HCT116 (cell line): ENCODE results near the gene IBA57.

Source experiments
- CTCF ChIP-seq, 3 experiments: fragments of 200-600 bp in 1 of 3; sonication (generic) in 1 of 3; IDR thresholded peaks in 2 of 3; conservative IDR thresholded peaks in 1 of 3; 2 replicates each; pipeline ENCODE4 v1.5.1; 2012 to 2017; ENCODE audit warnings: low read depth in 2 of 3, low read length in 2 of 3, antibody characterized with exemption in 1 of 3, borderline replicate concordance in 1 of 3, control low read depth in 1 of 3, mild to moderate bottlenecking in 1 of 3, mixed read lengths in 1 of 3, mixed run types in 1 of 3, moderate library complexity in 1 of 3; ENCODE audit not compliant: insufficient read depth in 1 of 3
- ELF1 ChIP-seq: IDR thresholded peaks from 2 replicates; pipeline ENCODE4 v1.6.1; 2012; ENCODE audit warnings: low read depth, borderline replicate concordance
- EZH2 ChIP-seq: fragments of 200-600 bp; sonication (generic); IDR thresholded peaks from 2 replicates; pipeline ENCODE4 v1.6.1; 2017; ENCODE audit warnings: antibody characterized with exemption, mixed run types
- EZH2phosphoT487 ChIP-seq: fragments of 200-600 bp; IDR thresholded peaks from 2 replicates; pipeline ENCODE4 v1.6.1; 2018; ENCODE audit warnings: antibody characterized with exemption, borderline replicate concordance
- JUND ChIP-seq: IDR thresholded peaks from 2 replicates; pipeline ENCODE4 v1.6.1; 2012
- POLR2A ChIP-seq: IDR thresholded peaks from 2 replicates; pipeline ENCODE4 v1.7.0; 2011; ENCODE audit warnings: borderline replicate concordance; ENCODE audit not compliant: insufficient read depth, insufficient read length; ENCODE audit errors: extremely low read depth
- REST ChIP-seq: IDR thresholded peaks from 2 replicates; pipeline ENCODE4 v1.6.1; 2012; ENCODE audit warnings: low read depth
- SP1 ChIP-seq: IDR thresholded peaks from 2 replicates; pipeline ENCODE4 v1.6.1; 2012; ENCODE audit warnings: low read depth
- YY1 ChIP-seq: IDR thresholded peaks from 2 replicates; pipeline ENCODE4 v1.6.1; 2011; ENCODE audit warnings: low read length, low read depth, moderate library complexity, mild to moderate bottlenecking; ENCODE audit not compliant: insufficient replicate concordance; ENCODE audit errors: extremely low read depth

- TF ChIP-seq CTCF (IDR thresholded peaks at IDR 0.05 in 2 of 3, conservative IDR thresholded peaks at IDR 0.05 in 1 of 3; ENCODE audit: borderline replicate concordance in 1 of 3, insufficient read depth in 1 of 3, low read depth in 2 of 3, low read length in 2 of 3) (no peak), ELF1 (no peak), POLR2A (no peak), SP1 (no peak), YY1 (no peak), EZH2 (no peak), EZH2phosphoT487 (no peak), JUND (no peak), REST (no peak)
These were observed 43.4 kb downstream of the IBA57 start for GRCh38 chr1:228208831-228209551.
